SK-N-SH (cell line): Measurements from ENCODE around the gene OR52I1. TPM values are rescaled to one million over a fixed set of nuclear protein-coding genes. Genes with fewer than 3 reads are reported as not detected.

Experiments used
- CTCF ChIA-PET: fragments of 300-600, 350-600 bp; formaldehyde crosslinking; extraction: SDS; loops from one replicate; lab custom pipeline; 2021; lab: Yijun Ruan, JAX
- POLR2A ChIA-PET: fragments of 350-600 bp; sonication (Branson Sonifier 250); formaldehyde crosslinking; extraction: SDS; loops from one replicate; lab custom pipeline; 2020; ENCODE audit warnings: antibody characterized with exemption, inconsistent platforms; lab: Yijun Ruan, JAX
- DNase-seq: peaks from one replicate; pipeline ENCODE4 v3.0.0; 2012
- H2AFZ ChIP-seq: fragments of 200-600 bp; sonication (generic); 2 replicates; pipeline ENCODE4 v1.8.1; 2016; ENCODE audit warnings: antibody characterized with exemption, mild to moderate bottlenecking, low read depth
- H3F3A ChIP-seq: fragments of 200-600 bp; sonication (generic); replicated peaks from 2 replicates; pipeline ENCODE3; 2016; ENCODE audit warnings: antibody characterized with exemption, mild to moderate bottlenecking; ENCODE audit not compliant: insufficient read depth
- H3K27ac ChIP-seq, 2 experiments: fragments of 200-500 bp in 1 of 2; fragments of 200-600 bp in 1 of 2; sonication (Bioruptor generic) in 1 of 2; sonication (generic), shearing (Covaris generic) in 1 of 2; 2 replicates each; pipeline versions ENCODE4 v1.5.1 to v1.6.1; 2014 to 2016; ENCODE audit warnings: low read depth in 2 of 2, inconsistent platforms in 1 of 2, low read length in 1 of 2, mild to moderate bottlenecking in 1 of 2, mixed read lengths in 1 of 2
- H3K27me3 ChIP-seq: fragments of 200-600 bp; sonication (generic), shearing (Covaris generic); 2 replicates; pipeline ENCODE4 v1.6.1; 2016; ENCODE audit warnings: mixed run types; ENCODE audit not compliant: insufficient read depth
- H3K36me3 ChIP-seq, 2 experiments: fragments of 200-500 bp in 1 of 2; fragments of 200-600 bp in 1 of 2; sonication (Bioruptor generic) in 1 of 2; sonication (generic) in 1 of 2; replicated peaks in 1 of 2; 2 replicates each; pipeline versions ENCODE3 to v1.5.1; 2014 to 2016; ENCODE audit warnings: low read length in 1 of 2, mild to moderate bottlenecking in 1 of 2; ENCODE audit not compliant: insufficient read depth in 2 of 2, control insufficient read depth in 1 of 2
- H3K4me1 ChIP-seq, 2 experiments: fragments of 200-500 bp in 1 of 2; fragments of 200-600 bp in 1 of 2; sonication (Bioruptor generic) in 1 of 2; sonication (generic), shearing (Covaris generic) in 1 of 2; 2 replicates each; pipeline versions ENCODE4 v1.5.1 to v1.6.1; 2014 to 2016; ENCODE audit warnings: low read depth in 1 of 2, low read length in 1 of 2, mixed run types in 1 of 2; ENCODE audit not compliant: insufficient read depth in 2 of 2, control insufficient read depth in 1 of 2
- H3K4me2 ChIP-seq: fragments of 200-600 bp; sonication (generic), shearing (Covaris generic); 2 replicates; pipeline ENCODE4 v1.6.1; 2017; ENCODE audit warnings: mixed run types
- H3K4me3 ChIP-seq, 2 experiments: fragments of 200-500 bp in 1 of 2; fragments of 200-600 bp in 1 of 2; sonication (Bioruptor generic) in 1 of 2; sonication (generic), shearing (Covaris generic) in 1 of 2; 2 replicates each; pipeline versions ENCODE4 v1.5.1 to v1.8.1; 2014 to 2016; ENCODE audit warnings: low read depth in 2 of 2, inconsistent platforms in 1 of 2, low read length in 1 of 2, mild to moderate bottlenecking in 1 of 2, mixed read lengths in 1 of 2, moderate library complexity in 1 of 2
- H3K79me2 ChIP-seq: fragments of 200-600 bp; sonication (generic); 2 replicates; pipeline ENCODE4 v1.8.1; 2017; ENCODE audit warnings: mild to moderate bottlenecking; ENCODE audit not compliant: insufficient read depth
- H3K9ac ChIP-seq: fragments of 200-600 bp; sonication (generic); 2 replicates; pipeline ENCODE4 v1.6.1; 2017; ENCODE audit warnings: mixed run types
- H3K9me2 ChIP-seq: fragments of 200-600 bp; sonication (generic); 2 replicates; pipeline ENCODE4 v1.6.1; 2017; ENCODE audit warnings: mixed run types
- H3K9me3 ChIP-seq: fragments of 200-600 bp; sonication (generic); 2 replicates; pipeline ENCODE4 v1.6.1; 2017; ENCODE audit warnings: mixed run types, mild to moderate bottlenecking, moderate library complexity
- H4K20me1 ChIP-seq: fragments of 200-600 bp; sonication (generic); 2 replicates; pipeline ENCODE4 v1.6.1; 2017; ENCODE audit warnings: mild to moderate bottlenecking, mixed run types; ENCODE audit not compliant: insufficient read depth
- NRF1 ChIP-seq: IDR thresholded peaks from 2 replicates; pipeline ENCODE4 v1.6.1; 2012; ENCODE audit warnings: low read depth, mild to moderate bottlenecking, low read length
- PBX3 ChIP-seq: IDR thresholded peaks from 2 replicates; pipeline ENCODE4; 2012
- RAD21 ChIP-seq: IDR thresholded peaks from 2 replicates; pipeline ENCODE4 v1.6.1; 2012; ENCODE audit warnings: mild to moderate bottlenecking, low read length
- TCF12 ChIP-seq: IDR thresholded peaks from 2 replicates; pipeline ENCODE4 v1.4.0; 2012
- USF1 ChIP-seq: IDR thresholded peaks from 2 replicates; pipeline ENCODE4 v1.4.0; 2012; ENCODE audit warnings: low read depth, borderline replicate concordance
- ZBTB33 ChIP-seq: IDR thresholded peaks from 2 replicates; pipeline ENCODE4 v1.4.0; 2012; ENCODE audit warnings: low read depth, borderline replicate concordance
- WGBS: methylation state at CpG from one replicate; pipeline ENCODE4 v1.1.6; 2017; ENCODE audit warnings: low lambda C conversion rate; 5-methylcytosine and 5-hydroxymethylcytosine counted together
- polyA plus RNA-seq, 3 experiments: library from polyadenylated mRNA; depleted of rRNA; stranded (reverse); fragments of >200 nt; gene quantifications; 2 replicates each; pipeline ENCODE4 v1.2.3, GENCODE V29; 2012

The OR52I1 gene
- polyA plus RNA-seq, 1 of the 3 experiments (the other 2 are of a cell fraction) = not detected

GRCh38 chr11:4644233-4644632 is 50.4 kb downstream of the OR52I1 start:
- Histone ChIP-seq H3K4me3 (no peak overlapping the region), H3K27ac (no peak overlapping the region), H3F3A (no peaks in the 10 kb centered on the region), H3K4me2 (no peak overlapping the region), H3K9me2 (no peaks in the 10 kb centered on the region), H3K27me3 (peaks cover 11% of the 10 kb centered on the region), H4K20me1 (no peaks in the 10 kb centered on the region), H3K9me3 (no peaks in the 10 kb centered on the region), H2AFZ (no peak overlapping the region), H3K4me1 (peaks cover 0 to 8% of the 10 kb centered on the region in 2 experiments; a peak in 1 of 4 replicates)
- WGBS = 5% methylated on average over 4 of the region's 4 CpGs
- CTCF ChIA-PET = interaction anchor here (6.2 kb wide), 1 partner anchor 8 kb away, joined by 31 read pairs; the partner anchor contains the start of gene OR51D1
- POLR2A ChIA-PET = no interaction called here
- TF ChIP-seq ZBTB33 = no peak
- no peak for TF ChIP-seq NRF1
- TF ChIP-seq RAD21 = no peak
- no peak for TF ChIP-seq USF1
- TF ChIP-seq PBX3 = no peak
- TF ChIP-seq TCF12 = no peak
- TF ChIP-seq, all 33 proteins: peak for 0
- H3K79me2 ChIP-seq = no peaks in the 10 kb centered on the region
- no peak overlapping the region for H3K9ac ChIP-seq
- no peaks in the 10 kb centered on the region for H3K36me3 ChIP-seq
- no peak for DNase-seq

Other genes starting within 250 kb of the OR52I1 start
- not detected in 2 replicates for gene OR52B4, start 225.7 kb upstream of the OR52I1 start, polyA plus RNA-seq (2012; rRNA removed)
- gene TRIM21, start 200.3 kb upstream of the OR52I1 start, polyA plus RNA-seq (2012; rRNA removed) = 11.0 and 12.5 TPM in 2 replicates
- gene OR52K2, start 144.7 kb upstream of the OR52I1 start, polyA plus RNA-seq (2012; rRNA removed) = not detected in 2 replicates
- not detected in 2 replicates for gene OR52K1, start 111.4 kb upstream of the OR52I1 start, polyA plus RNA-seq (2012; rRNA removed)
- not detected in 2 replicates for gene OR52M1, start 48.8 kb upstream of the OR52I1 start, polyA plus RNA-seq (2012; rRNA removed)
- not detected in 2 replicates for gene OR52I2, start 12.3 kb upstream of the OR52I1 start, polyA plus RNA-seq (2012; rRNA removed)
- 4.9 and 6.1 TPM in 2 replicates for gene TRIM68, start 14.2 kb downstream of the OR52I1 start, polyA plus RNA-seq (2012; rRNA removed)
- gene OR51D1, start 43.4 kb downstream of the OR52I1 start, polyA plus RNA-seq (2012; rRNA removed) = not detected in 2 replicates
- gene OR51E1, start 49.9 kb downstream of the OR52I1 start, polyA plus RNA-seq (2012; rRNA removed) = not detected in 2 replicates
- 0.03 TPM in 1 of 2 replicates, not detected in the other for gene OR51E2, start 103.8 kb downstream of the OR52I1 start, polyA plus RNA-seq (2012; rRNA removed)
- gene MMP26, start 110.7 kb downstream of the OR52I1 start, polyA plus RNA-seq (2012; rRNA removed) = not detected in 2 replicates
- gene OR51F1, start 175.9 kb downstream of the OR52I1 start, polyA plus RNA-seq (2012; rRNA removed) = not detected in 2 replicates
- not detected in 2 replicates for gene OR52R1, start 210.3 kb downstream of the OR52I1 start, polyA plus RNA-seq (2012; rRNA removed)
- gene OR51F2, start 227.3 kb downstream of the OR52I1 start, polyA plus RNA-seq (2012; rRNA removed) = not detected in 2 replicates